ENCODE measurements around the gene CTSO.

Gene CTSO

DNA sequence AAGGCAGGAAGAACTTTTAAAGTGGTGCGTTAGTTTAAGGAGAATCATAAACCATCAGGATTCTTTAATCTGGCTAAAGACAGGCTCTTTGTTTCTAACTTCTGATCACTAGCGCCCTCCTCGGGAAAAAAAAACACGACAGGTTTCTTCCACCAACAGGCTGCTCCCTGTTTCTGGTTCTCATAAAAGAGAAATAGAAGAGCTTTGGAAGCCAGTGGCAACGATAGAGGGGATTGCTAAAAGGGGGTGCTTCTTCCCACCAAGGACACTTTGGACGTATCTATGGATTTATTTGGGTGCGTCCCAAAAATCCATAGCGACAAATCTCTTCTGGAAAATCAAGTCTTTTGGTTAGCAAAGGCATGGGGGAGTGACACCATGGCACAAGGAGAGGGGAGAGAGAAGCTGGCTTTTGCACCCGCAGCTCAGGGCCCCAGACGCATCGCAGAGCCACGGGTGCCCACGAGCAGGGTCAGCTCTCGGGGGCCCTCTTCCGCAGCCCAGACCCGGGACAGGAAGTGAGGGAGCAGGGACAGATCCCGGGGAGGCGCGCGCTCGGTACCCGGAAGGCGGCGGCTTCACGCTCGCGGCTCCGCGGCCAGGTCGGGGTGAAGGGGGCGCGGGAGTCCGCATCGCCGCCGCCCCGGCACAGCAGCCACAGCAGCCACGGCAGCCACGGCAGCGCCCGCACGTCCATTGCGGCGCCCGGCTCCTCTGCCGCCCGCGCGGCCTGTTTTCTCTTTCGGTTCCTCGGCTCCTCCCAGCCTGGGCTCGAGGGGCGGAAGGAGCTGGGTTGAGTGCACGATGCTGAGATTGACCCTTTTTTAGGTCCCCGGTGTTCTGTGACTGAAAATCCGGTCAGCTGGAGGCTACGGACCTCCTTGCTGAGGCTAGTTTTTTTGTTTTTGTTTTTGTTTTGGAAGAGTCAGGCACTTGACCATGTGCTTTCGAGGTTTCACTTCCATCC lies at the start of gene CTSO:
CTSO (minus strand) TSS at position 716 of the 967 bp plus-strand sequence; CDS start at position 697, 19 bp downstream.
- DNase-seq (ENCODE audit: low read depth): peak; percentile 34

GRCh38 chr4:156000491-156000890 lies 46.8 kb upstream of the CTSO start:
- DNase-seq (ENCODE audit: low read depth): no peak

DNA sequence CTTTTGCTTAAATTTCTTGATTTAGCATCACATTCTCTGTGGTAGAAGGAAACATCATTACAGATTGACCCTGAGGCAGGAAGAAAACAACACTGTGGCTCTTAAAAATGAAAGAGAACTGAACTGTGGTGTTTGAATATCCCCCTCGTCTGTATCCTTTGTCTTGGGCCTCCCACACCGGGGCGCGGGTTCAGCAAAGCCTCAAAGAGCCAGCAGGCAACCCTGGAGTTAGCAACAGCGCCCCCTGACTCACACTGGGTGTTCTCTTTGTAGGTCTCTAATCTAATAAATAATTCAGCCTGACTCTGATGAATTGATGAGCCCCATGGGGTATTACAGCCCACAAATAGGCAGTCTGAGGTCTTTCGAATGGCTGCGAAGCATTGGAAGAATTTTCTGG lies 46.1 kb upstream of the CTSO start:
- no peak for DNase-seq (ENCODE audit: low read depth)

GRCh38 chr4:155995069-155995468 lies 41.4 kb upstream of the CTSO start:
- no peak for DNase-seq (ENCODE audit: low read depth)

DNA sequence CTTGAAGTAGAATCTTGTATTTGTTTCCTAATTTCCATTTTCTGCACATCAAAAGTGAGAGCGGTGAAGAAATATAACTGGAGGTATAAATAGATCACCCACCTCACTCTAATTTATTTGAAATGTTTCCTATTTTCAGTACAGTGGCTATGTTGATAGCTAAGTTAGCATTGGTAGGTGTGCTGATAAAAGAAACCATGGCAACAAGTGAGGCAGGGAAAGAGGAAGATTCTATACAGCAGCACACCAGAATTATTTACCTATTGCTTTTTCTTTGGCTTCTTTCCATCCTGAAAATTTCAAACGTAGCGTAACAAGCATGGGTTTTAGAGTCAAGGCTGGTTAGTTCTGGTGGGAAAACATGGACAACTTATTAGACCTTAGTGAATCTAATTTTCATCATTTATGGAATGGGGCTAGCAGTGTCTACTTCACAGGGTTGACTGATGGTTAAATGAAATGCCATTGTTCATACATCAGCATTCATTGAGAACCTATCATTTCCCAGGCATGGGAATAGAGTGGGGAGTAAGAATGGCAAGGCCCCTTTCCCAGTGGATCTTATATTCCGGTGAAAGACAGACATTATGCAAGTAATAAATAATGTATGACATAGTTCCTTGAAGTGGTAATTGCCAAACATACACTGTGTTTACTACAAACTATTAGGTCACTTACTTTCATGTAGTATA lies 30.6 kb upstream of the CTSO start:
- DNase-seq (ENCODE audit: low read depth): no peak

DNA sequence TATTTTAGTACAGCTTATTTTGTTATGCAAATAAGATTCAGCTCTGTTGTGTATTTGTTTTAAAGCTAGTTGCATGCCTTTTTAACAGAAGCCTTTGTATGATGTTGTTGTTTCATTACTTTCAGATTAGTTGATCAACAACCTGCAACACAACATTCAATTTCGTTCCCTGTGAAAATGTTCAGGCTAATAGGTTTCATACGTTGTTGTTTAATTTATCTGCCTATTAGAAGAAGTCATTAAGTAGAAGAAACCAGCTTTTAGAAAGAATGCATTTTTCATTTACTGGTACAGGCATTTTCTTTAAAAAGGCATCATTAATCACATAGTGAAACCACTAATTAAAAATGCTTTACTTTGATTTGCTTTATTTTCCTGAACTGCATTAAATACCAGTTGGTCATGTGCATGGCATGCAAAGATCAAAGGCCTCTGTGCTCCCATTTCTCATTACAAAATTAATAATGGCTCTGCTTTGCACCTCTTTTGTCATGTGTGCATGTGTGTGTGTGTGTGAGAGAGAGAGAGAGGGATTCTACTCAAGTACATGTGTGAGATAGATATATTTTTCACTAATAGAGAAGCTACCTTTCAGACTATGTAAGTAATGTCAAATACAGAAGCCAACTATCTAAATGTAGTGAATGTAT lies 29.2 kb upstream of the CTSO start:
- DNase-seq (ENCODE audit: low read depth): no peak

DNA sequence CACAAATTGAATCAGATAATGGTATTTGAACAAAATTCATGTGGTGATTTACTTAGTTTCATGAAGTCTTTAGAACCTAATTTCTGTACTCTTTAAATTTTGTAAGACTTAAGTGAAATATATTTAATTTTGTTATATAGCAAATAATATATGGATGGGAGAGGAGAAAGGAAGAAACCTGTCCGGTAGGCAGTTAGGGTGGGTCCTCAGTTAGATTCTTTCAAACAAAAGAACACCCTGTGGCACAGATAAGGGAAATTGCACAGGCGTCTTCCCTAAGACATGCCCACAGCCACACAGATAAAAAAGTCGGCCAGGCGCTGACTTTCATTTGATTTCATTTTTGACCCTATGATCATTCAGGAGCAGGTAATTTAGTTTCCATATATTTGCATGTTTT lies 25.1 kb upstream of the CTSO start:
- no peak for DNase-seq (ENCODE audit: low read depth)

- DNase-seq (ENCODE audit: low read depth): no peak
Observed at GRCh38 chr4:155975511-155975910, 21.8 kb upstream of the CTSO start.

- DNase-seq (ENCODE audit: low read depth): no peak
Observed at GRCh38 chr4:155974996-155975395, 21.3 kb upstream of the CTSO start.

DNA sequence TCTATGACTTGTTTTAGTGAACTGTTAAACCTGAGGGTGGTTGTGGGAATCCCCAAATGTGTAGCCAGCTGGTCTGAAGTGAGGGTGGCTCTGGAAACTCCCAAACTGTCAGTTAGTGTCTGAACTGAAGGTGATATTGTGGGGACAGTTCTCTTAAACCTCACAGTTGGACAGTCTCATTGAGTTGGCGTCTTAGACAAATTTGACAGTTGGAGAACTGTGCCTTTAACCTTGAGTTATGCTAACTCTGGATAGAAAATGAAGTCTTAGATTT lies 20.7 kb upstream of the CTSO start:
- no peak for DNase-seq (ENCODE audit: low read depth)

DNA sequence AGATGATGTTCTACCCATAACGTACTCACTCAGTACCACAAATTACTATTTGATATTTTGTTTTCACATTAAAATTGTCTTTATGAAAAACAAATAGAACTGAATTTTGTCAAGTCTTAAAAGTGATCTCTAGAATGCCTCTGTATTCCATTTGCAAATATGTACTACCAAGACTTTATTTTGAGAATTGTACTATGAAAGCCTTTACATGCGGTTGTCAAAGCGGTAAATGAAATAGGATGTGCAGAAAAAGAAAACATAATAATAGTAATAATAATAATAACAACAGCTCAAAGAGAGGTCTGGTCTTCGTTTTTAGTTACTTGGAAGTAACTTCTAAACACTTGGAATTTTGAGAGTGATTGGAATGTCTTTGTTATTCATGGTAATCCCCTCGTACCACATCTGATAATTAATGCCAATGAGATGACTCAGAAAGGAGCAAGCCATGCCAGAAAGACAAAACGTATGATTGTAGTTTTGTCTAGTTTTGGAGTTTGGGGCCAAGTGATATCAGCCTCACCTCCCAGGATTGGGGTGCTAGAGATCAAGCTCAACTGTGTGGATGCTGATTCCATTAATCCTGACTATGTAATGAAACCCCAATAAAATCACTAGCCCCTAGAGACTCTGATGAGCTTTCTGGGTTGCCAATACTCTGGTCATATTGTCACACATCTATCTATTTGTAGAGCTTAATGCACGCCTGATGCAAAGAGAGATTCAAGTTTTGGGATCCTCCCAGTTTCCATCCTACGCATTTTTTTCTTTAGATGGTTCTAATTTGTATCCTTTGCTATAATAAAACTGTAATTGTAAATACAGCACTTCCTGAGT lies 20.2 kb upstream of the CTSO start:
- DNase-seq (ENCODE audit: low read depth): no peak

GRCh38 chr4:155972098-155972497 lies 18.4 kb upstream of the CTSO start:
- DNase-seq (ENCODE audit: low read depth): no peak

- no peak for DNase-seq (ENCODE audit: low read depth)
Observed at GRCh38 chr4:155966731-155967395, 13.2 kb upstream of the CTSO start.

GRCh38 chr4:155966171-155966570 lies 12.5 kb upstream of the CTSO start:
- DNase-seq (ENCODE audit: low read depth): no peak

DNA sequence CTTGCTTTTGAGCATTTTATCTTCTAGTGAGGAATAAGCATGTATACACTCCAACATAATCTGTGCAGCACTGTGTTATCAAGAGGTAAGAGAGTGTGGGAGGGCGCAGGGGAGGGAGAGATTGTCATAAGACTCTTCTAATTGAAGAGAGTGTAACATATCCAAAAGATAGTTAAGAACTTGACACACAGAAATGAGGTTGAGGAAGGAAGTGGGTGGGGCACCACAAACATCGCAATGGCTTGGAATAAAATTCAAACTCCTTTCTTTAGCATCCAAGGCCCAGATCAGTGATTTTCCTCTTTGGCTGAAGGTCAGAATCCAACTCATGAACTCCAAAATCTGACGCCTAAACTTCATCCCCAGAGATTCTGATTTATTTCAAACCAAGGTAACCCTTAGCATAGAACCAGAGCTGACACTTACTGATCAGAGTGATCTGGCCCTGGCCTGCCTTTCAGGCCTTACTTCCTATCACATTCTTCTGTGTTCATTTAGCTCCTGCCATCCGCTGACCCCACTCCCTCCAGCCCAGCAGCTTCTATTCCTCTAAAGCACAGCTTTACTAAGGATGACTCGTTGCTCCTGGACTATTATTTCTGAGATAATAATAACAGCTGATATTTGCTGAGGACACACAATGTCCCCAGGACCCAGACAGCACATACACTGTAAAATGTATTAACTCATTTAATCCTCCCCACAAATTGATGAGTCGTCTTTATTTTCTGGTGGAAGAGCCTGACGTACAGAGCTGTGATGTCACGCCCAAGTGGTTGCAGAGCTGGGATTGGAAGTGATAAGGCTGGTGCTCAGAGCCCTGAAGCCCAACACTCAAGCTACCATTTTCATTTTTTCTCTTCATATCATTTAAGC lies 10.6 kb upstream of the CTSO start:
- no peak for DNase-seq (ENCODE audit: low read depth)

DNA sequence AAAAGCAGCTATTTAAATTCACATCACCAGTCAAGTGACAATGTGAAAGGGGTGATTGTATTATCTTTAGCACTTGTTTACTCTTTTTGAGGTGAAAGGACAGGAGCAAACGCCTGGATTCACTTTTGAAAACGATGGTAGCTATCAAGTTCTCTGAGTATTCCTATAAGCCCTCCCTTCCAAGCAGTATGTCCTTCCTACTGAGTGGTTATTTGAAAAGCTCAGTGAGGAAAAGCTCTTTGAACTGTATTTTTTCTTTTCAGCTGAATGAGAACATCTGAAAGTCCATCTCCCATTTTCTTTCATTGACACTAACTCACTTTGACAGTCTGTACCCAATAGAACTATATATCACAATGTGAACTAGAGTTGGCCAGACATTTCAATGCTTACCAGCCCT lies 9.1 kb upstream of the CTSO start:
- DNase-seq (ENCODE audit: low read depth): no peak

- DNase-seq (ENCODE audit: low read depth): no peak
Observed at GRCh38 chr4:155961575-155961974, 7.9 kb upstream of the CTSO start.

DNA sequence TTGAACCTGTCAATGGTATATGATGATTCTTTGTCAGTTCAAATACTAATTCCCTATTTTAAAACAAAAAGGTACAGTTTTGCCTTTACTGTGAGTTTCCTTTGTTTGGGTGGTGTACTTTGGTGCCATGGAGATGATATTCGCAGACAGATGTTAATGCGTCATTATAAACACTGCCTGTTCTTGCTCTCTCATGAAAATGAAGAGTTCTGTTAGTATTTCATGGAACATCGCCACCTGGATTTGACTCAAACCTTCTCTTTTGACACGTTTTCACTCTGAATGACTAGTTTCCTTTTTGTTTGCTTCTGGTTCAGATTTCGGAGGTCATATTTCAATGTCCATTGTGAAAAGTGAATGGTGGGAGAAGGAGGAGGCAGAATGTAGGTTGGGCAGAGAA lies 6.9 kb upstream of the CTSO start:
- no peak for DNase-seq (ENCODE audit: low read depth)

GRCh38 chr4:155959417-155959816 lies 5.8 kb upstream of the CTSO start:
- no peak for DNase-seq (ENCODE audit: low read depth)

- no peak for DNase-seq (ENCODE audit: low read depth)
Observed at GRCh38 chr4:155956461-155956860, 2.8 kb upstream of the CTSO start.

- no peak for DNase-seq (ENCODE audit: low read depth)
Observed at GRCh38 chr4:155954939-155955338, 1.3 kb upstream of the CTSO start.
